HG02870 (cell line): ENCODE data around the gene UFSP2.

ENCODE experiments used
- ATAC-seq: cut with Tn5 transposase; IDR thresholded peaks from one replicate; pipeline ENCODE4 v1.9.1; 2021; ENCODE audit warnings: mild to moderate bottlenecking, moderate library complexity; ENCODE audit not compliant: unreplicated experiment

Gene UFSP2

DNA sequence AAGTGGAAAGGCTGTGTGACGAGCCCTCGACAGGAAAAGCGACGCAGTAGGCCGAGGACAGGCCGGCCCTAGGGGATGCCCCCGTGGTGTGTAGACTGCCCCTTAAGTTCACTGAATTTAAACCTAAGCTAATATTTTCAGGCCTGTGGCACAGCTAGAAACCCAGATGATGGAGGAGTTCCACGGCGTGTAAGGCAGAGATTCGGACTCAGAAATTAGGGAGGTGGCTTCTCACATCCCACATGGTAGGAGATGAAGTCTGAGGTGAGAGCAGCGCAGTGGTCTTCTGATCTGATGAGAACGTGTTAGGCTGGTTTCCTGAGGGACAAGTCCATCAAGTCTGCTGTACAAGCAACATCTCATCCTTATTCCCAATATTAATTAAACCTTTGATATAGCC, 37.8 kb downstream of the UFSP2 start:
- no peak for ATAC-seq

DNA sequence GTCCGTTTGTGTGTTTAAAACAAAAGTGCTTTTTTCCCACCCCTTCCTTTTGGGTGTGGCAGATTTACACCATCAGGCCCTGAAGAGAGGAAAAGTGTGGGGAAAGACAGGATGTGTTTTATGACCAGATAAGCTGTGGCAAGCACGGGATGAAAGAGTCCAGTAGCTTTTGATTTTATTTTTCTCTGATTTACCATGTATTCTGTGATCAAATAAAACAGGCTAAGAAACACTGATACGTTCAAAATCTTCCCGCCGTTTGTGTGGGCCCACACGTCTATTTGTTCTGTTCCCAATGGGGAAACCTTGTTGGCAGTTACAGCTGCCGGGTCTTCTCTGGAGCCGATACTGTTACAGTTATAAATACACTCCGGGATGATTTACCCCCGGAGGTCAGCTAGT, 40.8 kb downstream of the UFSP2 start:
- ATAC-seq: no peak

DNA sequence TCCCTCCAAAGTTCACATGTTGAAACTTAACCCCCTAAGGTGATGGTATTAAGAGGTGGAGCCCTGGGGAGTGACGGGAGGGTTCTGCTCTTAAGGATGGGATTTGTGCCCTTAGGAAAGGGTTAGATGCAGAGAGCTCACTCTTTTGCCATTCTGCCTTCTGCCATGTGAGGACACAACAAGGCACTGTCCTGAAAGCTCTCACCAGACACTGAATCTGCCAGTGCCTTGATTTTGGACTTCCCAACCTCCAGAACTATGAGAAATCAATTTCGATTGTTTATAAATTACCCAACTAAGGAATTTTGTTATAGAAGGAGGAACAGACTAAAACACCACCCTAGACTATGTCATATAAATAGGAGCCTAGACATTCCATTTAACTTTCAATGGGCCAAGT, 41.7 kb downstream of the UFSP2 start:
- no peak for ATAC-seq

DNA sequence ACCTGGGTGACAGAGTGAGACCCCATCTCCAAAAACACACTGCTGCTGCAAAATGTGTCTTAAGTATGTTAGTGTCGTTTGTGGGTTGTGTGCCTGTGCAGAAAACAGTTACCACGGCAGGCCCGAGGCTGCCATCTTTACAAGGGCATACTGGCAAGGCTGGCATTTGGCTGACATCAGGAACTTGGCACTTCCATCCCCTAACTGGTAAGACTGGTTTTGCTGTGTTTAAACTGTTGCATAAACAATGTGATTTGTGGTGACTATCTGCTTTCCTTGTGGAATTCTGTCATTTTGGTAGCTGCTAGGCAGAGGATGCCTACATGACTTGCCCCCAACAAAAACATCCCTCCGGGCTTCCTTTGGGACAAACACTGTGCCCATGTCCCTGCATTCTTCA, 42.3 kb downstream of the UFSP2 start:
- no peak for ATAC-seq

DNA sequence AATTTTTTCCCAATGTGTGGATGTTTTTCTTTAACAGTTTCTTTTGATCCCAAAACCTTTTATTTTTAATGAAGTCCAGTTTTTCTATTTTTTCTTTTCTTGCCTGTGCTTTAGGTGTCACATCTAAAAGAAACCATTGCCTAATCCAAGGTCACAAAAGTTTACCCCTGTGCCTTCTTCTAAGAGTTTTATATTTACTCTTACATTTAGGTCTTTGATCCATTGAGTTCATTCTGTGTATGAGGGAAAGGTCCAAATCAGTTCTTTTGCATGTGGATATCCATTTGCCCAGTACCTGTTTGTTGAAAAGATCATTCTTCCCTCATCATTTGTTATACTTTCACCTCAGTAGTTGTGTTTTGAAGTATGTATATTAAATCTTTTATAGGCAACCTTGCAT, 43.0 kb downstream of the UFSP2 start:
- no peak for ATAC-seq

DNA sequence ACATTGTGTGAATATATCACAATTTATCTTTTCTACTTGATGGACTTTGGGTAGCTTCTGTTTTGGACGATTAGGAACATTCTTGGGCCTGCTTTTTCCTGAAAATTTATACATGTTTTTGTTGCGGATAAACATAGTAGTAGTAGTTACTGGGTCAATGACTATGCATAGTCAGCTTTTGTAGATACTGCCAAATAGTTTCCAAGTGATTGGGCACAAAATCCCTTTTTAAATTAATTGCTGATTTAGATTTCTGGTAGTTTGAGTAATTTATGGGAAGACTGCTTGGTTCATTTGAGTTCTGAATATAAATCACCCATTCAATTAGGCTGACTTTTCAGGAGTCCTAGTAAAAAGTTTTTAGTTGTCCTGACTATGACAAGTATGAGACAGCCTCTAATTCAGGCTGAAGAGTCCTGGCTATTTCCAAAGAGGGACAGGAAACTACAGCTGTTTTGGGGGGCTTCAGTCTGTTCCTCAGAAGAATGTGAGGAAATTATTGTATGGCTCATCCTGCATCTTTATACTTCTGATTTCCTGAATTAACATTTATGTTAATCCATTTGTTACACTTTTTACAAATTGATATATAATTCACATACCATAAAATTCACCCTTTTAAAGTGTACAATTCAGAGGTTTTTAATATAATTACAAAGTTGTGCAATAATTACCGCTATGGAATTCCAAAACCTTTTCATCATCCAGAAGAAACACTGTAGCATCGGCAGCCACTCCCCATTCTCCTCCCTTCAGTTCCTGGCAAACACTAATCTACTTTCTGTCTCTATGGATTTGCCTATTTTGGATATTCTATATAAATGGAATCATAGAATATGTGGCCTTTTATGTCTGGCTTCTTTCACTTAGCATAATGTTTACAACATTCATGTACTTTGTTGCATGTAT, 44.2 kb downstream of the UFSP2 start:
- no peak for ATAC-seq

DNA sequence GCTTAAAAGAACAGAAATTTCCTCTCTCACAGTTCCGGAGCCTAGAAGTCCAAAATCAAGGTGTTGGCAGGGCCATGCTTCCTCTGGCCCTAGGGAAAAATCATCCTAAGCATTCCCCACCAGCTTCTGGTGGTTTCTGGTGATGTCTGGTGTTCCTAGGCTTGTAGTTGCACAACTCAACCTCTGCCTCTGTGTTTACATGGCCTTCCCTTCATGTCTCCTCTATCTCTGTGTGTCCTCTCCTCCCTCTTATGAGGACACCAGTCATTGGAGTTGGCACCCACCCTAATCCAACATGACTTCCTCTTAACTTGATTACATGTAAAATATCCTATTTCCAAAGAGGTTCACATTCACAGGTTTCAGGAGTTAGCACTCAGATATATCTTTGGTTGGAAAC, 45.4 kb downstream of the UFSP2 start:
- no peak for ATAC-seq

DNA sequence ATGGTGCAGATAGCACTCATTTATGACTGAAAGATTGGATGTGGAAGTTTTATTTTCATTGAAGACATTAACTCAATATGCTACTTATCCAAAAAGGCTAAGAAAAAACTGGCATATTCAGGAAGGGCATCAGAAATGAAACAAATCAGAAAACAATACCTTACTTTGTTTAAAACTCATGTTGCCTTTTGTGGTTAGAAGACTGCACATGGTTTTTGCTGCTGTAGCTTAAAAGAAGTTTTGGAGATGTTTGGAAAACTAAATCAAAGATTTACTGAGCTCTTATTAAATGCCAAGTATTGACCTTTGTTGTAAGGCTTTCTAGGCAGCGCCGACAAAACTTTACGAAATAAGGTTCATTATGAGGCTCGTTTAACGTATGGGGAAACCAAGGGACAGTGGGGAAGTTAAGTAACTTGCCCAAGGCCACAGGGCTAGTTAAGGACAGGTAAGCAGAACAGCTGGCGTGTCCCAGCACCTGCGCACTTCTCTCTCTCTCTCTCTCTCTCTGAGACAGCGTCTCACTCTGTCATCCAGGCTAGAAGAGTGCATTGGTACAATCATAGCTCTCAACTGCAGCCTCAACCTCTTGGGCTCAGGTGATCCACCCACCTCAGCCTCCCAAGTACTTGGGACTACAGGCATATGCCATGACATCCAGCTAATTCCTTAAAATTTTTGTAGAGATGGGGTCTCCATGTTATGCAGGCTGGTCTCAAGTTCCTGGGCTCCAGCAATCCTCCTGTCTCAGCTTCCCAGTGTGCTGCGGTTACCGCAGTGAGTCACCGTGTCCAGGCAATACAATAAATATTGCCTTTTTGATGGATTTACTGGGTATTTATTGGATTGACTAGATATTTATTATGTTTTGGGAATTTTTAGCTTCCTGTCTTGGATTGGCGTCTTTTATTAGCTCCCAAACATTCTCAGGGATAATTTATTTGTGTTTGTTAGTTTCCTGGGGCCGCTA, 46.2 kb downstream of the UFSP2 start:
- ATAC-seq: no peak

DNA sequence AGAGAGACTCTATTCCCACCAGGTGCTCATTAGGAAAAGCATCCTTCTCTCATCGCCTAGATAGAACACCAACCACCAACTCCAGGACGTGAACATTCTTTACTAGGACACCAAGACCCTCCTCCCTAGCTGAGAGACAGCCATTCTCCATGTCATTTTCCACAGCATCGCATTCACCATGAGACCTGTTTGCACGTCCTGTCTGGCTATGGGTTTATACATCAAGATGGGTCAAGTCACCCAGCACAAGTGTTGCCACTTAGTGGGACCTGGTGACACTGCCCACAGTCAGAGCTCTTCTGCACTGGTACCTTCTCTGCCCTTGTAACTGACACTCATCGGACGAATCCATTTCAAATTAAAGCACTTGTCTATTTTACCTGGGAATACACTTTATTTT, 47.5 kb downstream of the UFSP2 start:
- no peak for ATAC-seq

DNA sequence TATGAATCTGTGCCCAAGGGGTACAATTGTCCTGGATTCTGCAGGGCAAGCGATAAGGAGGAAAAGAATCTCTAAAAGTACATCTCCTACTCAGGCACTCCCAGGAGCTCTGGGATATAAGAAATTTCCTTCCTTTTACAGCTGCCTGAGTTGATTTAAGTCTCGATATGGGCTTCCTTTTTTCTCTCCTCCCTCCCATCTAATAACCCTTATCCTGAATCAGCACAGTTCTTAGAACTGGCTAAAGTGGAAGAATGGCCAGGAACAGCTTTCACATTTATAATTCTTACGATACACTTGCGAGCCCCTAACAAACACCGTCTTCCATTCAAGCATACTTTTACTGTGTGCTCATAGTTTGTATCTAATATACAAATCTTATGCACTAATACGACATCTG, 51.2 kb downstream of the UFSP2 start:
- no peak for ATAC-seq

DNA sequence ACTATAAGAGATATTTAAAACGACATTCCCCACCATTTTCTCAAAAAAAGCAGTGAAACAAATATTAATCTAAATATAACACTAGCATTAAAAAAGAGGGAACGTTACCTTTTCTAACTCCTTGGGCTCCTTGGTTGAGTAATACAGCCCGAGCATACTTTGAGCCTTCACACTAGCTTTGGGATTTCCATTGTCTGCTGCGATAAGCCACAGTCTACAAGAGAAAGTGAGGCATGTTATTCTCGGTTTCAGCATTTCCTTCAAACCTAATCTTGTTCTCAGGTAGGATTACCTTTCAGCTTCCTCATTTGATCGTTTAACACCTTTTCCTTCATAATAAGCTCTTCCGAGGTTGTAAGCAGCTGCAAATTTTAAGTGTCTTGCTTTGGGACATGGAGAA, 51.7 kb downstream of the UFSP2 start:
- ATAC-seq: no peak

DNA sequence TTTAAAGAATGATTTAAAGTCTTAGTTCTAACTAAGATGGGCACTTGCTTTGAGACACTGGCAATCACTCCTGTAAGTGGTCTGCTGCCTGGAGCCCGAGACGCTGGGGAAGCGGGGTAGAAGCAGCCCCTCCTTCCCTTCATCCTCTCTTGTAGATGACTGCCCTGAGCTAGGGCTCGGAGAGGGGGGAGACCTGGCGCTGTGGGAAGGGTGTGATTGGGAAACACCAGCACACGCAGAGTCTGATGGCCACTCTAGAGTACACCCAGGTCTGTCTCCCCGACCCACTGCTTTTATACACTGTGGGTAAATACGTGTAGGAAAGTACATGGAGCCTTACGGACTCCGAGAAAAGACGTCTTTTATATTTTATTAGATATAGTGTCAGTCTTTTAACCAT, 54.1 kb downstream of the UFSP2 start:
- no peak for ATAC-seq

DNA sequence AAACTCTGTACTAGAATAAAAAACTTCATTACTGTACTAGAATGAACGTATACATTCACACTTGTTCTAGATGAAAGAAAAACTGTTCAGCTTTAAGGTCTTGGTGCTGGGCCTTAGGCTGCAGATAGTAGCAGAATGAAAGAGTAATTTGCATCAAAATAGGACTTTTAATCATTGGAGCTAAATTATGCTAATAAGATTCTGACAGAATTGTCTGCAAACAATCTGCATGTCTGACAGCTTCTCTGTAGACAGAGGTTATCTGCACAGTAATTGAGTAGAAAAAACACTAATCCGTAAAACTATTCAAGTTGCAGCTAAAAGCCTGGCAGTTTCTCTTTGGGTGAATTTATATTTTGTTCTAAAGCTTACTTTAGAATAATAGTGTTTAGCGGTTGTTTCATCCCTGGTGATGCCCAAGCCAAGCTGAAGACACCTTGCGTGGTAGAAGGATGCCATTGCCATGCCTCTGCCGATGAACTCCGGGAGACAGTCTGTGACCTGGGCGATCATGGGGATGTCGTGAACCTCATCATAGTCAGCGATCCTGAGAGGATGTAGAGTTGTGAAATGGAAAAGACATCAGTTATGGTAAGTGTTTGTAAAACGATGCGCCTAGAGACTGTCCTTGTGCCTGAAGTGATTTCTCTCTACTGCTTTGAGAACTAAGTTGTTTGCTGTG, 55.4 kb downstream of the UFSP2 start:
- ATAC-seq: no peak

DNA sequence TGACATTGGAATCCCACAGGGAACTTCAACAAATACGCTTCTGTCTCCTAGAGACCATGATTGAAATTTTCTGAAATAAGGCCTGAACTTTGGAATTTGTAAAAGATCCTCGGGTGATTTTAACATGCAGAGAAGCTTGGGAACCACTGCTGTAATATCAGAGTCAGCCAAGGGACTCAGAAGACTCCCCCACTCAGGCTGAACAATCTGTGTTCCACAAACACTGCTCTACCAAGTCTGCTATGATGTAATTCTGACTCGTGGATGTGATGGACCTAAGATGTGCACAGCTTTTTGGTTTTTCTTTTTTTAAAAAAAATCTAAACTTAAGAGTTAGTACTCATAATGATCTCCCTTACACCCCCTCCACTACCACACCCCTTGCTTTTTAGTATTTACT, 56.0 kb downstream of the UFSP2 start:
- ATAC-seq: no peak

DNA sequence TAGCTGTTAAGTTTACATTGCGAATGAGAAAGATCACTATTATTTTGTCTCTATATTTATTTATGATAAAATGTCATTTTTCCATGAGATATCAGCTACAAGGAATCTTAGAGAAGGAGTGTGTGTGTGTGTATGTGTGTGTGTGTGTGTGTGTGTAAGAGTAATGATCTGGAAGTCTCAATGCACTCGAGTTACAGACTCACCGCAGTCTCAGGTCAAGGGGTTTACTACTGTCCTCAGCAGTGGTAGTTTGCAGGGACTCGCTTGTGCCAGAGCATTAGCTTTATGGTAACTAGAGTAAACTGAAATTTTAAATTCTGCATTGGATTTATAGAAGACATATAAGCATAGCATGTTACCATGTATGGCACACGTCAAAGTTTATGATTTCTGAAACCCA, 60.9 kb downstream of the UFSP2 start:
- no peak for ATAC-seq

DNA sequence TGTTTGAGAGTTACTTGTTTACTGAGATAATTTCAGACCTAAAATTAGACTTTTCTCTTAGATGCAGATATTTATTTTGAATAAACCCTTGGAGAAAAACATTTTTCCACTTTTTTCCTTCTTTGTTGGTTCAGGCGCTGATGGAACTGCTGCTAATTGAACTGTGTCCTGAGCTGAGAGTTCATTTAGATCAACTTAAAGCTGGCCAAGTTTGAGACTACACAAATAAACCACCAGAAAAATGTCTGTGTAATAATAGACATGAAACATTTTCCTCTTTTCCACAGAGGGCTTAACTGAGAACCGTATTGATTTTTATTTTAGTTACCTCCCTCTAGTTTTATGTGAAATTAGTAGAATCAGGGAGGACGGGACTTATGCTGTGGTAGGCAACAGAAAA, 62.5 kb downstream of the UFSP2 start:
- ATAC-seq: no peak

DNA sequence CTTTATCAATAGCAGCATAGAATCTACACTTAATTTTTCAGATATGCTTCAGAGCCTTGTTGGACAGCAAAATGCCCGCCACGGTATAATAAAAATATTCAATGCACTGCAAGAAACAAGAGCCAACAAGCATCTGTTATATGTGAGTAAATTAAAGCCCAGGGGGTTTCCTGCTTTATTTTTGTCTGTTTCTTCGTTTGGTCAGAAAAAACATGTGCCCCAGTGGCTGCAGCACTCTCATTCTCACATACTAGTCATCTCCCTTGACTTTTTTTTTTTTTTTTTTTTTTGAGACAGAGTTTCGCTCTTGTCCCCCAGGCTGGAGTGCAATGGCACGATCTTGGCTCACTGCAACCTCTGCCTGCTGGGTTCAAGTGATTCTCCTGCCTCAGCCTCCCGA, 63.2 kb downstream of the UFSP2 start:
- peak; percentile 76 for ATAC-seq

DNA sequence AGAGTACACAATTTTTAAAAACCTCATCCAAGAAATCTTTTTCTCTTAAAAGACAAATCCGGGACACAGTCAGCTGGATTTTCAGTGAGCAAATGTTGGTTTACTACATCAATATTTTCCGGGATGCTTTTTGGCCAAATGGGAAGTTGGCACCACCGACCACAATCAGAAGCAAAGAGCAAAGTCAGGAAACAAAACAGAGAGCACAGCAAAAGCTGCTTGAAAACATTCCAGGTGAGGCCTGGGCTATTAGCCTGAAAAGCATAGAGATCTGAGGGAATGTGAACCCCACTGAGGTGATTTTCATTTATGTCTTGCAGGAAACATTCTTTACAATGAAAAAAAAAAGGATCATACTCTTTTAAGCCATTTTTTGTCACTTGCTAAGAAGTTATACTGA, 63.9 kb downstream of the UFSP2 start:
- ATAC-seq: no peak

DNA sequence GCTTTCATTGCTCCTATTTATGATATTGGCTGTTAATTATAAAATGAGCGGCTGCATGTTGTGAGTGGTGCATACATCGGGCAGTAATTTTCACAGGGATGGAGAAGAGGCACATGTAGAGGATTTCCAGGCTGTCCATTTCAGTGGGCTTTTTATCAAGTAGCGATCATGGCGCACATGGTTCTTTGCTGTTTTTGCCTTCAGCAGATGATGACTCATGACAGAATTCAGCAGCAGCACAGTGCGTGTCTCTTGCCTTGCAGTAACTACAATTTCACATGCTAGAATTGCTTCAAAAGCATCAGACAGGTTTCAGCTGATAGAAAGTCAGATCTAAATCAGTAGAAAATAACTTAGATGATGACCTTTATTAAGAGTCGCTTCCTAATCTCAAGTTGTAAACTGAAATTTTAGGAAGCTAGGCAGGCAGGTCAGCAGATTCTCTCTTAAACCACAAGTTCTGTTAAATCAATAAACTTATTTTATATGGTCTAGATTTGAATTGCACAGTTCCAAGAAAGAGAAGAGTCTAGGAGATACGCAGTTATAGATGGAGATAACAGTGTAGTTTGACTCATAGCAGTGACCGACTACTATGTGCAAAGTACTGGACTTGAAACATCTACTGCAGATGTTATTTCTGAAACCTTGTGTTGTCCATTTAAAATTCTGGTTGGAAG, 65.9 kb downstream of the UFSP2 start:
- ATAC-seq: no peak

DNA sequence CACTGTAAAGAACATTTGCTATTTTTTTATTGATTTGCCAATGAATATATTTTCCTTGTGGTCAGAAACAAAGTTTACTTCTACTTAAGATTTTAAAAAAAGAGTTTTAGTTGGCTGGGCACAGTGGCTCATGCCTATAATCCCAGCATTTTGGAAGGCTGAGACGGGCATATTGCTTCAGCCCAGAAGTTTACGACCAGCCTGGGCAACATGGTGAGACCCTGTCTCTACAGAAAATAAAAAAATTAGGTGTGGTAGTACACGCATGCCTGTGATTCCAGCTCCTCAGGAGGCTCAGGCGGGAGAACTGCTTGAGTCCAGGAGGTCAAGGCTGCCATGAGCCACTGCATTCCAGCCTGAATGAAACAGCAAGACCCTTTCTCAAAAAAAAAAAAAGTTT, 66.8 kb downstream of the UFSP2 start:
- no peak for ATAC-seq

DNA sequence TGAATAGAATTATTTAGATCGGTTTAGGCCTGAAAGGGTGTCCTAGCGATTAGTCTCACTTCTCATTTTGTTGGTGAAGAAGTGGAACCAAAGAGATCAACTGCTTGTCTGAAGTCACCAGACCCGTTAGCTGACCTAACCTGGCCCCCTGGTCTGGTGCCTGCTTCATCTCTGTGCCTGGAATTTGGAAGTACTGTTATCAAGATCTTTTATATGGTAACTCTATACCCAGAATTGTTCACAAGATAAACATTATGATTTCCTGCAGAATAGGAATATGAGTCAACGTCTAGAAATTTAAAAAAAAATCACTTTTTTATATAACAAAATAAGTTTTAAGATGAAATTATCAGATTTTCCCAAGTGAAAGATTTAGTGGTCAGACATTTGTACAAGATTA, 67.2 kb downstream of the UFSP2 start:
- ATAC-seq: no peak
